Activated naive CD4-positive, alpha-beta T cell treated with anti-CD3 and anti-CD28 coated beads for 36 hours (primary cell): Measurements from ENCODE around the gene SLC15A4. TPM values are rescaled to one million over a fixed set of nuclear protein-coding genes. Genes with fewer than 3 reads are reported as not detected.

Source experiments
- CTCF ChIA-PET: fragments of 350-600 bp; sonication (Branson Sonifier 250); formaldehyde crosslinking; loops from one replicate; lab custom pipeline; 2021; ENCODE audit warnings: antibody characterized with exemption; lab: Charles Lee
- DNase-seq: peaks from one replicate; pipeline ENCODE4 v3.0.0-alpha.2; 2020
- H3K27ac Mint-ChIP-seq: one replicate; pipeline ENCODE4 v1.8.0; 2021; ENCODE audit warnings: mild to moderate bottlenecking, mixed read lengths
- H3K27me3 Mint-ChIP-seq: one replicate; pipeline ENCODE4 v1.8.0; 2021; ENCODE audit warnings: low read depth, mixed read lengths
- H3K36me3 Mint-ChIP-seq: one replicate; pipeline ENCODE4 v1.8.0; 2021; ENCODE audit warnings: low read depth, mixed read lengths
- H3K4me1 Mint-ChIP-seq: one replicate; pipeline ENCODE4 v1.8.0; 2021; ENCODE audit warnings: low read depth, mixed read lengths
- H3K4me3 Mint-ChIP-seq: one replicate; pipeline ENCODE4 v1.8.0; 2021; ENCODE audit warnings: mild to moderate bottlenecking, moderate library complexity, mixed read lengths
- H3K9me3 Mint-ChIP-seq: one replicate; pipeline ENCODE4 v1.8.0; 2021; ENCODE audit warnings: mixed read lengths
- intact Hi-C: fragments of 100-400 bp; cut with micrococcal nuclease; formaldehyde crosslinking; loops from one replicate; pipeline ENCODE4 v1.15.1; 2023
- total RNA-seq, 2 experiments: library from RNA; stranded (reverse); gene quantifications; one replicate each; pipeline ENCODE4 v1.2.3, GENCODE V29; 2021

SLC15A4 gene
- total RNA-seq, 2 experiments from 2014 or later, result 10.1 to 10.3 TPM

GRCh38 chr12:128817111-128818015, 6.4 kb downstream of the SLC15A4 start:
- peaks cover 53% of the 10 kb centered on the region for H3K4me1 Mint-ChIP-seq
- CTCF ChIA-PET, result no interaction called here
- H3K36me3 Mint-ChIP-seq, result peaks cover 42% of the 10 kb centered on the region
- H3K27me3 Mint-ChIP-seq, result no peaks in the 10 kb centered on the region
- no peak overlapping the region for H3K27ac Mint-ChIP-seq
- H3K9me3 Mint-ChIP-seq, result no peaks in the 10 kb centered on the region
- DNase-seq, result no peak
- no peak overlapping the region for H3K4me3 Mint-ChIP-seq
- intact Hi-C loops, result no loop called here

GRCh38 chr12:128816643-128816920, 7.2 kb downstream of the SLC15A4 start:
- no peaks in the 10 kb centered on the region for H3K27me3 Mint-ChIP-seq
- no peak overlapping the region for H3K27ac Mint-ChIP-seq
- DNase-seq, result no peak
- peaks cover 49% of the 10 kb centered on the region for H3K4me1 Mint-ChIP-seq
- no peak overlapping the region for H3K4me3 Mint-ChIP-seq
- H3K9me3 Mint-ChIP-seq, result no peaks in the 10 kb centered on the region
- CTCF ChIA-PET, result no interaction called here
- intact Hi-C loops, result no loop called here
- H3K36me3 Mint-ChIP-seq, result peaks cover 42% of the 10 kb centered on the region

GRCh38 chr12:128815779-128816642, 7.7 kb downstream of the SLC15A4 start:
- intact Hi-C loops, result no loop called here
- peaks cover 44% of the 10 kb centered on the region for H3K4me1 Mint-ChIP-seq
- H3K36me3 Mint-ChIP-seq, result peaks cover 41% of the 10 kb centered on the region
- H3K27me3 Mint-ChIP-seq, result no peaks in the 10 kb centered on the region
- no peaks in the 10 kb centered on the region for H3K9me3 Mint-ChIP-seq
- CTCF ChIA-PET, result no interaction called here
- no peak for DNase-seq
- H3K27ac Mint-ChIP-seq, result no peak overlapping the region
- H3K4me3 Mint-ChIP-seq, result no peak overlapping the region

- no peak overlapping the region for H3K4me3 Mint-ChIP-seq
- DNase-seq, result no peak
- CTCF ChIA-PET, result no interaction called here
- no peaks in the 10 kb centered on the region for H3K27me3 Mint-ChIP-seq
- H3K27ac Mint-ChIP-seq, result no peak overlapping the region
- peaks cover 45% of the 10 kb centered on the region for H3K4me1 Mint-ChIP-seq
- intact Hi-C loops, result no loop called here
- H3K36me3 Mint-ChIP-seq, result peaks cover 38% of the 10 kb centered on the region
- H3K9me3 Mint-ChIP-seq, result no peaks in the 10 kb centered on the region
Observed at GRCh38 chr12:128814411-128815261, 9.1 kb downstream of the SLC15A4 start.

GRCh38 chr12:128813883-128814282, 9.9 kb downstream of the SLC15A4 start:
- H3K4me1 Mint-ChIP-seq, result peaks cover 40% of the 10 kb centered on the region
- CTCF ChIA-PET, result no interaction called here
- H3K9me3 Mint-ChIP-seq, result no peaks in the 10 kb centered on the region
- H3K27ac Mint-ChIP-seq, result no peak overlapping the region
- H3K4me3 Mint-ChIP-seq, result no peak overlapping the region
- no peaks in the 10 kb centered on the region for H3K27me3 Mint-ChIP-seq
- peaks cover 34% of the 10 kb centered on the region for H3K36me3 Mint-ChIP-seq
- no peak for DNase-seq
- intact Hi-C loops, result no loop called here

- Mint-ChIP-seq H3K4me3 (no peak overlapping the region), H3K27me3 (no peaks in the 10 kb centered on the region), H3K36me3 (peaks cover 38% of the 10 kb centered on the region), H3K9me3 (no peaks in the 10 kb centered on the region), H3K4me1 (peaks cover 36% of the 10 kb centered on the region), H3K27ac (no peak overlapping the region)
- DNase-seq, result no peak
- CTCF ChIA-PET, result no interaction called here
- intact Hi-C loops, result no loop called here
Observed at GRCh38 chr12:128813392-128813791, 10.4 kb downstream of the SLC15A4 start.

- H3K27me3 Mint-ChIP-seq, result no peaks in the 10 kb centered on the region
- peaks cover 47% of the 10 kb centered on the region for H3K36me3 Mint-ChIP-seq
- no peak overlapping the region for H3K27ac Mint-ChIP-seq
- CTCF ChIA-PET, result no interaction called here
- intact Hi-C loops, result no loop called here
- peaks cover 22% of the 10 kb centered on the region for H3K4me1 Mint-ChIP-seq
- H3K9me3 Mint-ChIP-seq, result no peaks in the 10 kb centered on the region
- no peak for DNase-seq
- no peak overlapping the region for H3K4me3 Mint-ChIP-seq
Observed at GRCh38 chr12:128811806-128812205, 12.0 kb downstream of the SLC15A4 start.

- no peak overlapping the region for H3K4me3 Mint-ChIP-seq
- H3K4me1 Mint-ChIP-seq, result peaks cover 17% of the 10 kb centered on the region
Observed at GRCh38 chr12:128810182-128811127, 13.3 kb downstream of the SLC15A4 start.

GRCh38 chr12:128808651-128809050, 15.1 kb downstream of the SLC15A4 start:
- no peak for DNase-seq
- intact Hi-C loops, result no loop called here
- no peak overlapping the region for H3K27ac Mint-ChIP-seq
- CTCF ChIA-PET, result no interaction called here
- H3K4me1 Mint-ChIP-seq, result peaks cover 17% of the 10 kb centered on the region
- no peak overlapping the region for H3K4me3 Mint-ChIP-seq
- no peaks in the 10 kb centered on the region for H3K9me3 Mint-ChIP-seq
- H3K27me3 Mint-ChIP-seq, result no peaks in the 10 kb centered on the region
- H3K36me3 Mint-ChIP-seq, result peaks cover 49% of the 10 kb centered on the region

More at GRCh38 chr12:128810182-128811127, 13.3 kb downstream of the SLC15A4 start:
- DNase-seq, result no peak
- Mint-ChIP-seq H3K9me3 (no peaks in the 10 kb centered on the region), H3K27ac (no peak overlapping the region), H3K27me3 (no peaks in the 10 kb centered on the region), H3K36me3 (peaks cover 48% of the 10 kb centered on the region)
- intact Hi-C loops, result no loop called here
- CTCF ChIA-PET, result no interaction called here

- intact Hi-C loops, result no loop called here
- DNase-seq, result no peak
- H3K4me3 Mint-ChIP-seq, result no peak overlapping the region
- no peaks in the 10 kb centered on the region for H3K27me3 Mint-ChIP-seq
- H3K4me1 Mint-ChIP-seq, result peaks cover 12% of the 10 kb centered on the region
- peaks cover 51% of the 10 kb centered on the region for H3K36me3 Mint-ChIP-seq
- H3K27ac Mint-ChIP-seq, result no peak overlapping the region
- no peaks in the 10 kb centered on the region for H3K9me3 Mint-ChIP-seq
- CTCF ChIA-PET, result no interaction called here
Observed at GRCh38 chr12:128807161-128807724, 16.5 kb downstream of the SLC15A4 start.

- H3K36me3 Mint-ChIP-seq, result peaks cover 53% of the 10 kb centered on the region
- H3K4me1 Mint-ChIP-seq, result peaks cover 14% of the 10 kb centered on the region
- no peak for DNase-seq
- no peaks in the 10 kb centered on the region for H3K9me3 Mint-ChIP-seq
- no peak overlapping the region for H3K27ac Mint-ChIP-seq
- H3K4me3 Mint-ChIP-seq, result no peak overlapping the region
- CTCF ChIA-PET, result no interaction called here
- intact Hi-C loops, result no loop called here
- H3K27me3 Mint-ChIP-seq, result no peaks in the 10 kb centered on the region
Observed at GRCh38 chr12:128806573-128806972, 17.2 kb downstream of the SLC15A4 start.
